OCI-LY1 (cell line): Measurements from ENCODE around the gene CLCN6.

Experiments used
- CTCF ChIP-seq: fragments of 200-600 bp; sonication (generic), shearing (Covaris generic); IDR thresholded peaks from 2 replicates; pipeline ENCODE4 v1.5.1; 2017; ENCODE audit warnings: mild to moderate bottlenecking, antibody characterized with exemption, low read length, moderate library complexity, mixed read lengths
- EZH2 ChIP-seq: fragments of 200-600 bp; sonication (generic), shearing (Covaris generic); IDR thresholded peaks from 2 replicates; pipeline ENCODE4 v1.8.0; 2017; ENCODE audit warnings: borderline replicate concordance, mixed run types, mild to moderate bottlenecking, antibody characterized with exemption, low read length, moderate library complexity, mixed read lengths

- TF ChIP-seq CTCF = no peak
- no peak for TF ChIP-seq EZH2
Measured at GRCh38 chr1:11768821-11769220, 37.2 kb upstream of the CLCN6 start.
